GM19467 (cell line): ENCODE data around the gene GLRA2.
A peak's percentile ranks its signal among the peaks of the same experiment; 100 is the strongest.

Experiments
- ATAC-seq: cut with Tn5 transposase; IDR thresholded peaks from one replicate; pipeline ENCODE4 v1.9.1; 2021; ENCODE audit warnings: mild to moderate bottlenecking, moderate library complexity; ENCODE audit not compliant: unreplicated experiment

Gene GLRA2

DNA sequence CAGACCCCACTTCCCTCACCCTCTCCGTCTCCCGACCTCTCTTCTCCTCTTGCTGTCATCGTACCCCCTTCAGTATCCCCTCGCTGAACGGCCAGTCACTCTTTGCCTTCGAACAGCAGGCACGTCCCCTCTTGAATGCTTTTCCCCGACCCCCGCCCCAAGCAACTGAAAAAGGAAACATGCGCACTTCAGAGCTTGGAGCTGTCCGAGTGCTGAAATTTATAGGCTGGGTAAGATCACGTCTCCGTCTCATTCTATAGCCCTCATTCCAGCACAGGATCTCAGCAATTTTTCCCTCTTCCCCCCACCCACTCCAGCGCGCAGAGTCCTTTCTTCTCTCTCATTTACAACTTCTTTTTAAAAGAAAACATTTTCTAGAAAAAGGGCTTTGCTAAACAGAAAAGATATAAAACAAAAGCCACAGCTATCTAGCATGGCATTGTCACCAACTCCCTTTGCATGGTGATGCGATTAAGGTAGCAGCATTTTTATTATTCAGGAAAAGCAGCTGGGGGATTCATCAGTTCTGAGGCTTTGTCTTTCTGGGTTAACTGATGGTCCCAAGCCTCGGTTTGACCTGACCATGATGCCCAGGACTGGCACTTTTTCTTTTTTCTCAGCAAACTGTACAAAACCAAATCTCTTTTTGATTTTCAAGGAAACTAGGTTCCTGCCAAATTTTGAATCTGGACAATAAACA lies at the start of gene GLRA2:
GLRA2 (plus strand) TSS at position 247 of the 700 bp plus-strand sequence. CDS start 522 bp downstream, outside the sequence.
- no peak for ATAC-seq

DNA sequence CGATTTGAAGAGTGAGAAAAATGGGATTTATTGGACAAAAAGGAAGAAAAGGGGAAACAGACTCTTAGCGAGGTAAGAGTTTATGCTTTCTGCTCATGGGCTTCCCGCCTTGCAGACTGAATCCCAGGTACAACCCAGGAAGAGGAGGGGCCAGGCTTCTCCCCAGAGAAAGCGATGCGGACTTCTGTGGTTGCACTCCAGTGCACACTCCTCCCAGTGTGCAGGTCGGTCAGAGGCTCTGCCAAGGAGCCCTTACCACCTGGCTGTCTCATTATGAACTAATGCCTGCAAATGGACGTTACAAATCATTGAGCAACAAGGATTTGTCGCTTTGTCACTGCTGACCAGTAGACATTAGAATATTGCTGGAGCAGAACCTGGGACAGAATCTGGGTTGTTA lies 39.9 kb upstream of the GLRA2 start:
- no peak for ATAC-seq

DNA sequence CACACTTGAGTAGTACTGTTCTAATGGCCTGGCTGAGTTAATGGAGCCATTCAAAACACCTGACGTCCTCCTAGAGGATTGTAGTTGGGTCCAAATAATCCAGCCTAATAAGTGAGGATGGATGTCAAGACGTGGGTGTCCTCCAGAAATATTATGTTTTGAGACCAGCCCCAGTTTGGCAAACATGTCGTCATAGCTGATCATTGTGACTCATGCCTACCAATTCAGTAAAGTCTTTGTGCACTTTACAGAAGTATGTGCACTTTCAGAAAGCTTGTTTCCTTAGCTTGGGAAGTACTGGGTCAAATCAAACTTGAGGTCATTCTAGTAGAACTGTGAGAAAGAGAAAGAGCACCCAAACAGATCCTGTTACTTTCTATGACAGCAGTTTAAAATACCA lies 37.6 kb upstream of the GLRA2 start:
- no peak for ATAC-seq

GRCh38 chrX:14496674-14497073 lies 32.7 kb upstream of the GLRA2 start:
- ATAC-seq, result no peak

GRCh38 chrX:14497184-14497666 lies 32.1 kb upstream of the GLRA2 start:
- ATAC-seq, result peak; percentile 61

- ATAC-seq, result no peak
These were observed 28.0 kb upstream of the GLRA2 start for GRCh38 chrX:14501327-14501726.

DNA sequence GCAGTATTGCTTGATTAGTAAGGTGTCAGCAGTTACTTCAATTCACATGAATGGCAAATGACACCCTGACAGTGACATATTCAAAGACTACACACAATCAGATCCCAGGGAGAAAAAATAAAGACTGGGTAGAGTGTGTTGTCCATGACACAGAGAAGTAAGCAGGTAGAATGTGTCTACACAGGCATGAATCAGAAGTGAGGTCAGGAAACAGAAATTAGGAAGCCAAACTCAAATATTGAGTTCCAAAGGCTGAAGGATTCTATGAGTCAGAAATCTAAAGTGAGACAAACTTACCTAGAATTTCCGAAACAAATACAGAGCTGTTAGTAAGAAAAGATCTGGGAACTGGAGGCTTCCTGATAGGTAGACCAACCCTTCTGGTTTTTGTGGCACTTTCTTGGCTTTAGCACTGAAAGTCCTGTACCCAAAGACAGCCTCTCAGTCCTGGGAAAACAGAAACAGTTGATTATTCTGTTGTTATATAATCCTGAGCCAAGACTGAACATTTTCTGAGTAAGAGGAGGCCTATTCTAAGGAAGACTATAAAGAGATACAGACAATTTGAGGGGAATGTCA lies 24.3 kb upstream of the GLRA2 start:
- ATAC-seq, result no peak

- ATAC-seq, result no peak
These were observed 23.7 kb upstream of the GLRA2 start for GRCh38 chrX:14505648-14506047.

DNA sequence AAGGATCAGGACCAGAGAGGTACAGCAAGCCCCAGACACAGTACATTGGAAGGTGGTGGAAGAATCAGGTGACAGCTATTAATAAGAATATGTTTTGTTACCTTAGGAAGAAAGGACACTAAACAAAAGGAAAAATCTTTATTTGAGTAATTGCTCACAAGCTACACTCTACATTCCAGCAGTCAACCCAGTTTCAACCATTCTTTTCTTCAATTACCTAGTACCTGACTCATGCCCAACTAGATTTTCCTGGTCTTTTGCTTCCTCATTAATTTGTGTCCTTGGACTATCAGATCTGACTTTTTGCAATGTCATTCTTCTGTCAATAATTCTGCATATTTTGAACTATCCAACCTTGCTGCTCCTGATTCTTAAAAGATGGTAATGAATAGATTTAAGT lies 22.5 kb upstream of the GLRA2 start:
- ATAC-seq, result no peak

DNA sequence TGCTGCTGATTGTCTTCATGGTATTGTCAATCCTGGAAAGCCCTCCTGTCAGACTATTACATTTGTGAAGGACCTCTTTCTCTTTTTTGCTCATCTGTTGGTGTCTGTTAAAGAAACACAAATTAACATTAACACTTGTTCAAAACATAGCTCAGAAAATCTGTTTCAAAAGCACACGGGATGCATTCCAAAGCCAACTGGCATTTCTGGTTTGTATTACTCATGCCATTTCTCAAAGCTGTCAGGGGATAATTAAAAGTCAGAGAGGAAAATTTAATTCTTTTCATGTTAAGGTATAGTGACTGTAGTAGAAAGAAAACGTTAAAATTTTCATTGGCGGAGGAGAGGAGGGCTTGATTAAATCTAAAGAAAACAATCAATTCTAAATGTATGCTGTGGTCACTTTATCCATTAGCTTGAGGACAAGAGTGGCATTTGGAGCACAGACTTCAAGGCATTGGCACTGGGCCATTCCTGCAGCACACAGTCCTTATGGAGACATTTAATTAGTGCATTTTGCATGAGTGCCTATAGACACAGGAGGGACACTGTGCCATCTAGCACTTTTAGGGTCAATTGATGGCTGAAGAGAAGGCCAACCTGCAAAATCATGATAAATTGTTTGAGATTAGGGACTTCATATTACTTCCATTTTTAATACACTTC lies 21.2 kb upstream of the GLRA2 start:
- no peak for ATAC-seq

- no peak for ATAC-seq
These were observed 19.8 kb upstream of the GLRA2 start for GRCh38 chrX:14509325-14510057.

DNA sequence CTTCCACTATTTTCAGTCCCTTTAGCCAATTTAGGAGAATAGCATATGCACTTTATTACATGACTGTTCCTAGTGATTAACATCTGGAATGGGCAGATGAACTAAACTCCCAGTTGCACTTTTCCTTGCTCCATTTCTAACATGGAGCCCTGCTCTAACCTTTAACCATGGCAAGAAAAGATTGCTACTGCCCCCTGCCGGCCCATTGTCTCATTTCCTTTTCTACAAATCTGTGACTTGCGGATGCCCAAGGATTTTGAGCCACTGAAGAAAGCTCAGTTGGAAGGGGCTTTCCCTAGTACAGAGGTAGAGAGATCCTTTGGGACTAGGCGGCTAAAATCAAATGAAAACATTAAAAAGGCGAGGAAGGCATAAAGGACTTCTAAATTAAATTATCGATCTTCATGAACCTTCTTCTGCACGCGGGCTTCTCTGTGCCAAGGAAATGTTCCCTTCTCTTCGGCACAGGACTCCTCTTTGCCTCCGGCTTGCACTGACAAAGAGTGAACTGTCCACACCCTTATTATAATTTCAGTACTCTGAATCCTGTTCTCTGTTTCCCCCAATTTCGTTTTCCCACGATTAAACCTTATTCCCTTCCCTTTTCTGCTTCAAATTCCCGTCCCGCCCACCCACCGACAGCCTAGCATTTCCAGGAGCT lies 577 bp upstream of the GLRA2 start:
- ATAC-seq, result peak; percentile 73

DNA sequence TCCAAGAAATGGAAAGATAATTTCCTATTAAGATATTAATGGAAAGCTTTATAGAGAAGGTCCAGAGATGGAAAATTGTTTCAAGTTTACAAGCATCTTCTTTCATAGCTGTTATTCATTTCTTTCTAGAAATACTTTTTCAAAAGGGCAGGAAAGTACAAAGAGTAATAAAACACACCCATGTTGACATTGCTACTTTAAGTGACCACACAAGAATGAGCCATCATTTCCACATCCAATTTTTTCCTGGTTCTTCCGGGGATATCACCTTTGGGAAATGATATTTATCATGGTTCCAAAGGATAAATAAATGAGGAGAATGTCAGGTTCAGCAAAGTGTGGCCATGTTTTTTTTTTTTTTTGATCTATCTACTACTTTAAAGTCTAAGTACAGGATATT lies 4.5 kb downstream of the GLRA2 start:
- no peak for ATAC-seq

GRCh38 chrX:14546190-14546589 lies 16.9 kb downstream of the GLRA2 start:
- ATAC-seq, result no peak

DNA sequence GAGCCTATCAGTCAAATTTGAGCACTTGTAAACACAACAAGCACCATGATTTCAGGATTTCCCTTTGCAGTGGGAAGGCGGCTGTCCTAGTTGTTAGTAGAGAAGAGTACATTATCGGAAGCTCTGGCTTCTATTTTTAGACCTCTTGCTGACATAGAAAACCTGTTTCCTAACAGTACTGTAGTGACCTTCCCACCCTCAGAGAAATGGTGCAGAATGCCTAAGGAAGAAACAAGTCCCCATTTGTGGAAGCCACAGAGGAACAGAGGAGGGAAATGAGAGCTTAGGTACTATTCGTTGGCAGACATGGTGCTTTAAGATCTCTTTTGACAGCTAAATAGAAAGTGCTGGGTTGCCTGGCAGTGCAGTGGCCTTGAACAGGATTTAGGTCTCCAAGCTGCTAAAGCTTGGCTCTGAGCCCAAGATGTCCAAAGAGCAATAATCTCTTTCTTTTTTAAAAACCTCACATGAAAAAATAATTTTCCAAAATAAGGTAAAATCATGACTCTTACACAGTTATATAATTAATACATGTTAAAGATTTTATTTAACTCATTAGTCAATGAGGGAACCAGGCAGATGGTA lies 24.9 kb downstream of the GLRA2 start:
- ATAC-seq, result no peak

DNA sequence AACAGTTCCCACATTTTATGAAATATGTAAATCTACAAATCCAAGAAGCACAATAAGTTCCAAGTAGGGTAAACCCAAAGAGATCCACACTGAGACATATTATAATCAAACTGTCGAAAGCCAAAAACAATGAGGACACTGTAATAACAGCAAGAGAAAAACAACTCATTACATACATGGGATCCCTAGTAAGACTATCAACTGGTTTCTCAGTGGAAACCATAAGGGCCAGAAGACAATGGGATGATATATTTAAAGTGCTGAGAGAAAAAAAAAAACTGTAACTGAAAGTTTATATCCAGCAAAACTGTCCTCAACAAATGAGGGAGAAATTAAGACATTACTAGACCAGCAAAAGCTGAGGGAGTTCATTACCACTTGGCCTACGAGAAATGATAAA lies 34.7 kb downstream of the GLRA2 start:
- no peak for ATAC-seq

GRCh38 chrX:14573161-14573560 lies 43.8 kb downstream of the GLRA2 start:
- no peak for ATAC-seq

DNA sequence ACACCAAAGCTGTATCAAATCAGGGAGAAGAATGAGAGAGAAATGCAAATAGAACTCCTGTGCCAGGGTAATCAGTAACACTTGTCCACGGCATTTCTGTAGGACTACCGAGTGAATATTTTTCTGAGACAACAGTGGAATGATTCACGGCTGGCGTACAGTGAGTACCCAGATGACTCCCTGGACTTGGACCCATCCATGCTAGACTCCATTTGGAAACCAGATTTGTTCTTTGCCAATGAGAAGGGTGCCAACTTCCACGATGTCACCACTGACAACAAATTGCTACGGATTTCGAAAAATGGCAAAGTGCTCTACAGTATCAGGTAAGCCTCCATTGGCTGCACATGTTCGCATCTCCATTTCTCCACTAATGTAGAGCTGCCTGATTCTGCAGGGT lies 51.7 kb downstream of the GLRA2 start:
- no peak for ATAC-seq

DNA sequence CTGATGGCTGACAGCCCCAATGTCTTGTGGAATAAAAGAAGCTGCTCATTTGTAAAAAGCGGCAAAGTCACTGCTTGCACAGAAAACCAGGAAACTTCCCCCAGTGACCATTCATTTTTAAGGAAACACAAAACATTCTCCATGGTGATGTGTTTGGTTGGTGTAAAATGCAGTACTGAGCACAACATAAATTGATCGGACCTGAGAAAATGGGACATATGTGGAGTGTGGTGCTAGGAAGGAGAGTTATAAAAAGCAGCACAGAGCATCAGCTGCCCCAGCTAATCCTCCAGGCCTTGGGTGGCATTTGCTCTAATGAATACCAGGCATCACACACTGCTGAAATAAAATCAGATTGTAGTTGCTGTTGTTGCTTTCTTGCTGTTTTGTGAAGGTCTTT lies 55.2 kb downstream of the GLRA2 start:
- no peak for ATAC-seq

DNA sequence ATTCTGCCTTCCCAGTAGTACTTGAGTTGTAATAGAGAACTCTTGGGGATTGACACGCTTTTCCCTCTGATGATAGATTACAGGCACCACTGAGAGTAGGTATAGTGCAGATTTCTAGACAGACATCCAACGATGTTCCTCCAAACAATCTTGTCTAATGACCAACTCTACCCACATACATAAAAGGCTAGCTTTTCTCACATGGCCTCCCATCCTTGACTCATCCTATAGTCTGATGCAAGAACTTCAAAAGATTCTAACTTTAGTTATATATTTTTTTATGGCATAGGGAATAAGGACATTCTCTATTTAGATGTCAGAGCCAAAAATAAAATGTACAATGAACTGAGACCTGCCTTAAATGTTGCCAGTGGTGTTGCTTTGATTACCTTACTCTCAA lies 60.9 kb downstream of the GLRA2 start:
- no peak for ATAC-seq
